HL-60 (cell line): ENCODE results near the gene MYNN.

Experiments used
- DNase-seq, 2 experiments: peaks; one replicate each; pipeline ENCODE4 v3.0.0-alpha.2; 2010 to 2020; ENCODE audit warnings: low read depth in 1 of 2, low spot score in 1 of 2
- H3K27ac ChIP-seq: fragments of 250-450 bp; sonication (Bioruptor Pico); replicated peaks from 2 replicates; pipeline ENCODE4 v1.5.1; 2020; ENCODE audit warnings: mild to moderate bottlenecking, moderate library complexity
- H3K27me3 ChIP-seq: fragments of 250-450 bp; sonication (Bioruptor Pico); 2 replicates; pipeline ENCODE4 v1.5.1; 2021; ENCODE audit warnings: mild to moderate bottlenecking, moderate library complexity; ENCODE audit not compliant: insufficient read depth, poor library complexity, severe bottlenecking
- H3K4me3 ChIP-seq: replicated peaks from 2 replicates; pipeline ENCODE4 v1.5.1; 2011; ENCODE audit warnings: mild to moderate bottlenecking, control low read depth, low read length; ENCODE audit not compliant: insufficient read depth
- CTCF ChIP-seq: IDR thresholded peaks from one replicate; pipeline ENCODE4 v1.5.1; 2011; ENCODE audit warnings: low read length, control low read depth, inconsistent platforms; ENCODE audit not compliant: insufficient read depth
- GABPA ChIP-seq: IDR thresholded peaks from 2 replicates; pipeline ENCODE4 v1.6.1; 2012; ENCODE audit warnings: low read depth
- POLR2AphosphoS5 ChIP-seq: IDR thresholded peaks from 2 replicates; pipeline ENCODE4 v1.6.1; 2012; ENCODE audit warnings: low read depth
- SPI1 ChIP-seq: IDR thresholded peaks from 2 replicates; pipeline ENCODE4 v1.6.1; 2012; ENCODE audit warnings: low read depth, mild to moderate bottlenecking, borderline replicate concordance
- TF ChIP-seq, protein P1 (sequence below): IDR thresholded peaks from 2 replicates; pipeline ENCODE4 v1.6.1; 2012; ENCODE audit warnings: low read depth; ENCODE audit not compliant: insufficient replicate concordance

Gene MYNN

DNA sequence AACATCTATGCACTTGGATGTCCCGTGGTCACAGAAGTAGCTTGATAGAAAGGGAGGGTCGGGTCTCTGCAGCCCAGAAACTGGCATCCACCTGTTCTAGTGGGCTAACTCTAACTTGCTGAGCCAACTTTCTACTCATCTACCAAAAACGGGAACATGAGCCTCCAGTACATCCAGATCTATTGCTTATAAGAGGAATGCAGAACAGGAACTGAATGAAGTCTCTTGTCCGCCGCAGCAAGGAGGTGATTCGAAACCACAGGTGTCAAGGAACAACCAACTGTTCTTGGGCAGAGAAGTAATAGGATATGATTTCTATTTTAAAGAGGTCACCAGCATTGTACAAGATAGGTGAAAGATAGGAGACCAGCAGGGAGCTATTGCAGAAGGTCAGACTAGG, 26.3 kb upstream of the MYNN start:
- Histone ChIP-seq H3K27ac (no peak overlapping the region), H3K4me3 (no peak overlapping the region), H3K27me3 (peaks cover 2% of the 10 kb centered on the region)
- TF ChIP-seq CTCF (no peak), GABPA (no peak), POLR2AphosphoS5 (no peak), SPI1 (peak; percentile 76; the same call in 1 of the 2 replicates)
- TF ChIP-seq, protein P1, sequence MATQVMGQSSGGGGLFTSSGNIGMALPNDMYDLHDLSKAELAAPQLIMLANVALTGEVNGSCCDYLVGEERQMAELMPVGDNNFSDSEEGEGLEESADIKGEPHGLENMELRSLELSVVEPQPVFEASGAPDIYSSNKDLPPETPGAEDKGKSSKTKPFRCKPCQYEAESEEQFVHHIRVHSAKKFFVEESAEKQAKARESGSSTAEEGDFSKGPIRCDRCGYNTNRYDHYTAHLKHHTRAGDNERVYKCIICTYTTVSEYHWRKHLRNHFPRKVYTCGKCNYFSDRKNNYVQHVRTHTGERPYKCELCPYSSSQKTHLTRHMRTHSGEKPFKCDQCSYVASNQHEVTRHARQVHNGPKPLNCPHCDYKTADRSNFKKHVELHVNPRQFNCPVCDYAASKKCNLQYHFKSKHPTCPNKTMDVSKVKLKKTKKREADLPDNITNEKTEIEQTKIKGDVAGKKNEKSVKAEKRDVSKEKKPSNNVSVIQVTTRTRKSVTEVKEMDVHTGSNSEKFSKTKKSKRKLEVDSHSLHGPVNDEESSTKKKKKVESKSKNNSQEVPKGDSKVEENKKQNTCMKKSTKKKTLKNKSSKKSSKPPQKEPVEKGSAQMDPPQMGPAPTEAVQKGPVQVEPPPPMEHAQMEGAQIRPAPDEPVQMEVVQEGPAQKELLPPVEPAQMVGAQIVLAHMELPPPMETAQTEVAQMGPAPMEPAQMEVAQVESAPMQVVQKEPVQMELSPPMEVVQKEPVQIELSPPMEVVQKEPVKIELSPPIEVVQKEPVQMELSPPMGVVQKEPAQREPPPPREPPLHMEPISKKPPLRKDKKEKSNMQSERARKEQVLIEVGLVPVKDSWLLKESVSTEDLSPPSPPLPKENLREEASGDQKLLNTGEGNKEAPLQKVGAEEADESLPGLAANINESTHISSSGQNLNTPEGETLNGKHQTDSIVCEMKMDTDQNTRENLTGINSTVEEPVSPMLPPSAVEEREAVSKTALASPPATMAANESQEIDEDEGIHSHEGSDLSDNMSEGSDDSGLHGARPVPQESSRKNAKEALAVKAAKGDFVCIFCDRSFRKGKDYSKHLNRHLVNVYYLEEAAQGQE = no peak
- DNase-seq = peak in 1 of 2 experiments; percentile 43

GRCh38 chr3:169748670-169749069, 24.5 kb upstream of the MYNN start:
- peaks cover 2% of the 10 kb centered on the region for H3K27me3 ChIP-seq
- TF ChIP-seq SPI1 (no peak), POLR2AphosphoS5 (no peak), CTCF (no peak), GABPA (no peak)
- TF ChIP-seq, protein P1 = no peak

DNA sequence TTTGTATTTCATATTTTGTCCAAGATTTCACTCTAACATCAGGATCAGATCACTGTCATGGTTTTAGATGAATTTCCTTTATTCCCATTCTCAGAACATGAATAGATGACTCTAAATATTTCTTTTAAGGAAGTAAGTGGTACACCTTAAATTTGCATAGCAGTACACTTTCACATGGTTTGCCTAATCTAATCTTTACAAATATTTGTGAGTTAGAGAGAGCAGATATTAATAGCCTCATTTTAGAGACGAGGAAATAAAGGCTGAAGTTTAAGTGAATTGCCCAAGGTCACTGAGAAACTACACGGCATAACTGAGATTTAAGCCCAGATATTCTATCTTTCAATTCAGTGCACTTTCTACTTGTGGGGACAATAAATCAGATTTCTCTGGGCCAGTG, 22.5 kb upstream of the MYNN start:
- no peak for DNase-seq
- TF ChIP-seq GABPA (no peak), POLR2AphosphoS5 (no peak), SPI1 (no peak), CTCF (no peak)
- TF ChIP-seq, protein P1 = no peak
- no peak overlapping the region for H3K27ac ChIP-seq
- no peak overlapping the region for H3K4me3 ChIP-seq
- H3K27me3 ChIP-seq = peaks cover 2% of the 10 kb centered on the region

More at GRCh38 chr3:169748670-169749069, 24.5 kb upstream of the MYNN start:
- no peak for DNase-seq
- Histone ChIP-seq H3K27ac (no peak overlapping the region), H3K4me3 (no peak overlapping the region)
